Stimulated activated CD4-positive, alpha-beta T cell treated with anti-CD3 and anti-CD28 coated beads, Interleukin-1b, Interleukin-23, amount 100 ng/mL, for 4 hours (primary cell): ENCODE data around the gene AMFR.
"Not testable (repeated sequence)": the region's sequence is repeated elsewhere in the genome, so short reads cannot be mapped to it uniquely, and the experiment has no call there.

Source experiments
- DNase-seq, 2 donors: peaks; one replicate each; pipeline ENCODE4 v3.0.0-alpha.2; 2020; ENCODE audit warnings: low read depth in 2 of 2

The AMFR gene

GRCh38 chr16:56423584-56424403, 1.6 kb downstream of the AMFR start:
- no peak for DNase-seq

DNA sequence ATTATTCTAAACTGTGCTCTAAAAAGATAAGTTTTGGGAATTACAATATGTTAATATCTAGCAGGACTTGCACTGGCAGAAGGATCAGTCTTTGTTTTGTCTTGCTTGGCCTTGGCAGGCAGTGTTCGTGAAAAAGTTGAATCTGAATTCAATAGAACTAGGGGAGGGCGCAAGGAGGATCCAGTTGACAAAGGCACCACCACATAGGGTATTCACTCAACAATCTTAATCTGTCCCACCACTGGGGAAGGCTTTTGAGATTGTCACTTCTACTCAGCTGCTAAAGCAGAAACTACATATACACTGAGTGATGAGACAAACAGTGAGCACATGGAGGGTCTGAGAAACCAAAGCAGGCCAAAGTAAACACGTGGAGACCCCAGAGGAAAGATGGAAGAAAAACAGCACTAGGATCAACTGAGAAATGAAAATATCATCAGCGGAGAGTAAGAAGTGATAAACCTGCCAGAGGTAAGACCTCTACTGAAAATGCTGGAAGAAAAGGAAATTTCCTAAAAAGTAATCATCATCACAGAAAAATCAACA, 2.4 kb downstream of the AMFR start:
- no peak for DNase-seq

GRCh38 chr16:56421976-56422669, 3.2 kb downstream of the AMFR start:
- DNase-seq = no peak

DNA sequence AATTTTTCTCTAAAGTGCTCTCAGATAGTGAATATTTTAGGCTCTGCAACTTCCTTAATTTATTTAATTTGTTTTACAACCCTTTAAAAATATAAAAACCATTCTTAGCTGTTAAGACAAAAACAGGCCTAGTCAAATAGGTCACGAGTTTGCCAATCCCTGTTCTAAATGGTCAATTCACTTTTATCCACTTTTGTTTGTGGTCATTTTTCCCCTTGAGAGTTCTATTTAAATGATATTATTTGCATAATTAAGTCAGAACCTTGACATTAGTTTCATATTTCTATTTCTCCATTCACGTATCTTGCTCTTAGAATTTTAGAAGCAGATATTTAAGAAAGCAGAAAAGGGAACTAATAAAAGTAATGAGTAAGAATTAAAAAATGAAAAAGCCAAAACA, 4.0 kb downstream of the AMFR start:
- no peak for DNase-seq

DNA sequence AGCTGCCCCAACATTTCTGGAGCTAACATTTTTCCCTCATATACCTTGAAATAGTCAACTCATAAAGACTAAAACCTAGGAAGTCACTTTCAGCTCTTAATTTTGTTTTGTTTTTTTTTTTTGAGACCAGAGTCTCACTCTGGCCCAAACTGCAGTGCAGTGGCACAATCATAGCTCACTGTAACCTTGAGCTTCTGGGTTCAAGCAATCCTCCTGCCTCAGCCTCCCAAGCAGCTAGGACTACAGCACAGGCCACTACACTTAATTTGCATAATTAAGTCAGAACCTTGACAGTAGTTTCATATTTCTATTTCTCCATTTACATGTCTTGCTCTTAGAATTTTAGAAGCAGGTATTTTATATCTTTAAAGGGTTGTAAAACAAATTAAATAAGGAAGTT, 4.7 kb downstream of the AMFR start:
- no peak for DNase-seq

DNA sequence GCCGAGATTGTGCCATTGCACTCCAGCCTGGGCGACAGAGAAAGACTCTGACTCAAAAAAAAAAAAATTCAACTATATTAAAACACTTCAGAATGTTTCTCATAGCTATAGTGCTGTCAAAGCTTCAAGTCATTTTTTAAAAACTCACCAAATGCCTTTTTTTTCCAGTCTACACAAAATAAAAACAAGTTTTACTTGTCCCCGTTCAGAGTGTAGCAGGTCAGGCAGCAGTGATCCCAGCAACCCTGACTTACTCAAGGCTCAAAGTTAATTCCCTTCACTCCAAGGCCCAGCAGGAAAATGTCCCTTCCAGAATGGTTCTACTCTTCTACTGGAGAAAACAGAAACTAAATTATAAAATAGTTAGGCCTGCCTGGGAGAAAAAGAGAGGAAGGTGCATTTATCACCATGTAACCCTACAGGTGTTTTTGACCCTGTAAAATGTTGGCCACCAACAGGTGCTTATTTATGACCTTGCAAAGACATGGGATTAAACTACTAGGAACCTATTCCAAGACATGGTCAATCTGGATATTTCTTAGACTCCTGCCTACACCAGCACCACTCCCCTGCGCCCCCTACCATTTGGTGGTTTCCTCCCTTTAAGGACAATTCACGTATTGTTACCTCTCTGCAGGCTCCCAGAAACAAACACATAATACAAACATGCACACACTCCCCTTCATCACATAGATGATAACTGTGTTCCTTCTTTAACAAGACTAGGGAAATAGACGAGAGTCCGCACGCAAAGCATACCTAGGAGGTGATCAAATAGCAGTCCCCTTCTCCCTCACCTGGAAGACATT, 5.4 kb downstream of the AMFR start:
- DNase-seq = no peak

DNA sequence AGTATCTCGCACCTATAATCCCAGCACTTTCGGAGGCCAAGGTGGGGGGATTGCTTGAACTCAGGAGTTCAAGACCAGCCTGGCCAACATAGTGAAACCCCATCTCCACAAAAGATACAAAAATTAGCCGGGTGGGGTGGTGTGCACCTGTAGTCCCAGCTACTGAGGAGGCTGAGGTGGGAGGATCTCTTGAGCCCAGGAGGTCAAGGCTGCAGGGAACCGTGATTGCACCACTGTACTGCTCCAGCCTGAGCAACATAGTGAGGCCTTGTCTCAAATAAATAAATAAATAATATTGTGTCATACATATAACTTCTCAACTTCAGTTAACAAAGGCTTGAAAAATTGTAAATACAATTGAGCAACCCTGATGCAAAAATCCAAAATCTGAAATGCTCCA, 8.2 kb downstream of the AMFR start:
- no peak for DNase-seq

GRCh38 chr16:56415875-56416274, 9.5 kb downstream of the AMFR start:
- no peak for DNase-seq

- no peak for DNase-seq
Observed at GRCh38 chr16:56414366-56414765, 11.0 kb downstream of the AMFR start.

DNA sequence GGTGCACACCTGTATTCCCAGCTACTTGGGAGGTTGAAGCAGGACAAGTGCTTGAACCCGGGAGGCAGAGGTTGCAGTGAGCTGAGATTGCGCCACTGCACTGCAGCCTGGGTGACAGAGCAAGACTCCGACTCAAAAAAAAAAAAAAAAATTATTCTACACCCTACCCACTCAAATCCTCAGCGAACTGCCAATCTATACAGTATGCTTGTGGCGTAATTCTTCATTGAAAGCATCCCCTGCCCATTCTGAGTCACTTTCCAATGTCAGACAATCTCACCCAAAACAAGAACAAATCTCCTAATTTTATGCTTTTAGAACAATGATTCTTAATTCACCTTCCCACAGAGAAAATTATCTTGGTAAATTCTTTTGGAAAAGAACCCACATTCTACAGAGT, 12.0 kb downstream of the AMFR start:
- no peak for DNase-seq

- no peak for DNase-seq
Observed at GRCh38 chr16:56411624-56412023, 13.7 kb downstream of the AMFR start.

- no peak for DNase-seq
Observed at GRCh38 chr16:56411123-56411522, 14.2 kb downstream of the AMFR start.

- DNase-seq = no peak
Observed at GRCh38 chr16:56409195-56409594, 16.1 kb downstream of the AMFR start.

DNA sequence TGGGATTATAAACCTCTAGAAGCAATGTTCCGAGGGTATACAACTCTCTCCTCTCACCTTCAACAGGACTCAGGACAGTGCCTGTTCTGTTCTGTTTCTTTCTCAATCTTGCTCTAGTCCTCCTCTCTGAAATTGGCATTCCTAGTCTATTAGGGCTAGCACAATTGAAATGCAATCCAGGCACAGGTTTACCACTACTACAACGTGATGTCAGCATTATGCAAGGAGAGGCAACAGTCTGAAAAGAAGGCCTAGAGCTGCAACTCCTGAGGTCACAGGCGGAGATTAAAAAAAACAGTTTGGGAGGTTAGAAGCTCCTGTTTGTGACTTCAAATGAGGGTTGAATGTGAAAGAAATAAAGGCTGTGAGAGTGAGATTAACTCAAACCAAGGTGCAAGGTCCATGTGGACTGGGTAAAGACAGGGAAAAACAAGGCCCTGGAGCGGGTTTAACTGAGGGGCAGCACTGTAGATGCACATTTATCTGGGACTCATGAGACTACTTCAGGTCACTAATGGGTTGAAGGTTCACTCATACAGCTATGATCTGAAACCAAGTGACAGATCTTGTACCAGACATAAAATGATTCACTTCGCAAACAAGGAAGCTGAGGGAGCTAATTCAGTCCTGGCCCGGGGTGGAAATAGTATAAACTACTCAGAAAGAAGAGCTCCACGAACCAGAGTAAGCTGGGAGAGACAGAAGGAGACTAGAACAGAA, 16.8 kb downstream of the AMFR start:
- no peak for DNase-seq

DNA sequence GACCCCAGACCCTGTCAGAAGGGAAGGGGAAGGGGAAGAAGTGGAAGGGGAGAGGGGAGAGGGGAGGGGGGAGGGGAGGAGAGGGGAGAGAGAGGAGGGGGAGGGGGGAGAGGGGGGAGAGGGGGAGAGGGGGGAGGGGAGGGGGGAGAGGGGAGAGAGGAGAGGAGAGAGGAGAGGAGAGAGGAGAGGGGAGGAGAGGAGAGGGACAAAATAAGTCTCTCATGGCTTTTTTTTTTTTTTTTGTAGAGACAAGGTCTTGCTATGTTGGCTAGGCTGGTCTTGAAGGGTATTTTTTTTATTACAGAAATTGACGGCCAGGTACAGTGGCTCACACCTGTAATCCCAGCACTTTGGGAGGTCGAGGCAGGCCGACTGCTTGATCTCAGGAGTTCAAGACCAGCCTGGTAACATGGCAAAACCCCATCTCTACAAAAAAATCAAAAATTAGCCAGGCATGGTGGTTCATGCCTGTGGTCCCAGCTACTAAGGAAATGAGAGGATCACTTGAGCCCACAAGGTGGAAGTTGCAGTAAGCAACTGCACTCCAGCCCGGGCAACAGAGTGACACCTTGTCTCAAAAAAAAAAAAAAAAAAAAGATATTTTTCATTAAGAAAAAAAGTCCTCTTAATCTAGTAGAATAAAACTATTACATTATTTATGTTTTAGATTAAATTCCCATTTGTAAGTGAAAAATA, 19.2 kb downstream of the AMFR start:
- no peak for DNase-seq

GRCh38 chr16:56401482-56401881, 23.9 kb downstream of the AMFR start:
- DNase-seq = no peak

DNA sequence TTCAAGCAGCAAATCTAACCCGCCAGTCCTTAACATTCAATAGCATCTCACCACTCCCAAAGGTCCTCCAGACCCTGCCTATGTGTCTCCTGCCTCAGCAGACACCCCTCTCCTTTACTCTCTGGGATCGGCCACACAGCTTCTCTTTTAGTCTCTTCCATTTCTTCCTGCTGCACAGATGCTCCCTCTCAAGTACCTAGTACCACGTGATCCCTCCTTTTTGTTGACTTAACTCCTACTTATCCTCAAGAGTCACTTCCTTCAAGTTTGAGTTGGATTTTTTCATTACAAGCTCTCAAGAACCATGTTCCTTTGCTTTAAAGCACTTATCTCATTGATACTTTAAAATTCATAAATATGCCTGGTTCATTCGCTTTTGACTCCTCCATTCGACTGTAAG, 24.9 kb downstream of the AMFR start:
- no peak for DNase-seq

GRCh38 chr16:56399486-56399885, 25.9 kb downstream of the AMFR start:
- DNase-seq = no peak

- no peak for DNase-seq
Observed at GRCh38 chr16:56399047-56399446, 26.3 kb downstream of the AMFR start.

DNA sequence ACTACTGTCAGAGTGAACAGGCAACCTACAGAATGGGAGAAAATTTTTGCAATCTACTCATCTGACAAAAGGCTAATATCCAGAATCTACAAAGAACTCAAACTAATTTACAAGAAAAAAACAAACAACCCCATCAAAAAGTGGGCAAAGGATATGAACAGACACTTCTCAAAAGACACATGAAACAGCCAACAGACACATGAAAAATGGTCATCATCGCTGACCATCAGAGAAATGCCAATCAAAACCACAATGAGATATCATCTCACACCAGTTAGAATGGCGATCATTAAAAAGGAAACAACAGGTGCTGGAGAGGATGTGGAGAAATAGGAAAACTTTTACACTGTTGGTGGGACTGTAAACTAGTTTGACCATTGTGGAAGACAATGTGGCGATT, 28.6 kb downstream of the AMFR start:
- not testable (repeated sequence) for DNase-seq

DNA sequence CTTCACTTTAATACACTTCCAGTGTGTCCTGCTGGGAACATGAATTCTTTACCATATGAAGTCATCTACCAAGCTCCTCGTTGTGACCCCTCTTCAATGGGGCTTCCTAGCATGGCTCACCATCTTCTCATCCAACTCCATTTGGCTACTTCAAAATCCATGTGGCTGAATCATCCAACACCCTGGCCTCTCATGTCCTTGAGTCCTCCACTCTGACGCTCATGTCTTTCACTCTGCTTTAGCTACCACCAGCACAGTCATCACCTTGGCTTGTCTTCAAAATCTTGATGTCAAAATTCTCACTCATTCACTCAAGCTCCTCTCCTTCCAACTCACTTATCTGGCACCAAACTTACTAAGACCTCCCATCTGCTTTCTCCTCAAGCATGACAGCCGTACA, 35.8 kb downstream of the AMFR start:
- DNase-seq = no peak
